Measurements from ENCODE around the gene MAPK8.
"Not testable (repeated sequence)": the region's sequence is repeated elsewhere in the genome, so short reads cannot be mapped to it uniquely, and the experiment has no call there.

MAPK8 gene

GRCh38 chr10:48340734-48341133 is 34.3 kb downstream of the MAPK8 start:
- no peak for DNase-seq

GRCh38 chr10:48343106-48343505 is 36.6 kb downstream of the MAPK8 start:
- DNase-seq: peak; percentile 56

GRCh38 chr10:48343921-48344598 is 37.6 kb downstream of the MAPK8 start:
- DNase-seq: no peak

GRCh38 chr10:48346248-48346647 is 39.8 kb downstream of the MAPK8 start:
- DNase-seq: not testable (repeated sequence)

GRCh38 chr10:48347539-48347938 is 41.1 kb downstream of the MAPK8 start:
- DNase-seq: not testable (repeated sequence)

GRCh38 chr10:48347943-48348342 is 41.5 kb downstream of the MAPK8 start:
- not testable (repeated sequence) for DNase-seq

GRCh38 chr10:48353246-48353645 is 46.8 kb downstream of the MAPK8 start:
- DNase-seq: no peak

GRCh38 chr10:48357631-48358030 is 51.2 kb downstream of the MAPK8 start:
- no peak for DNase-seq

GRCh38 chr10:48358162-48358561 is 51.7 kb downstream of the MAPK8 start:
- no peak for DNase-seq

GRCh38 chr10:48358838-48359237 is 52.4 kb downstream of the MAPK8 start:
- DNase-seq: no peak

- DNase-seq: no peak
These were observed 54.7 kb downstream of the MAPK8 start for GRCh38 chr10:48361176-48361575.

GRCh38 chr10:48363617-48364355 is 57.3 kb downstream of the MAPK8 start:
- no peak for DNase-seq

GRCh38 chr10:48364659-48365405 is 58.4 kb downstream of the MAPK8 start:
- no peak for DNase-seq

- DNase-seq: no peak
These were observed 59.2 kb downstream of the MAPK8 start for GRCh38 chr10:48365668-48366067.

GRCh38 chr10:48366261-48366660 is 59.8 kb downstream of the MAPK8 start:
- no peak for DNase-seq

GRCh38 chr10:48369501-48369900 is 63.0 kb downstream of the MAPK8 start:
- no peak for DNase-seq

- DNase-seq: no peak
These were observed 71.5 kb downstream of the MAPK8 start for GRCh38 chr10:48377751-48378530.

GRCh38 chr10:48378675-48379074 is 72.2 kb downstream of the MAPK8 start:
- DNase-seq: no peak

- no peak for DNase-seq
These were observed 75.5 kb downstream of the MAPK8 start for GRCh38 chr10:48381971-48382370.

GRCh38 chr10:48382982-48383381 is 76.5 kb downstream of the MAPK8 start:
- no peak for DNase-seq

GRCh38 chr10:48383393-48383792 is 76.9 kb downstream of the MAPK8 start:
- no peak for DNase-seq

- no peak for DNase-seq
These were observed 78.2 kb downstream of the MAPK8 start for GRCh38 chr10:48384699-48384982.

- no peak for DNase-seq
These were observed 82.8 kb downstream of the MAPK8 start for GRCh38 chr10:48389272-48389671.

All from islet precursor cell (in vitro differentiated cells).